SH-SY5Y (cell line): ENCODE results near the gene ZNF469.

ENCODE experiments used
- GATA2 ChIP-seq: IDR thresholded peaks from 2 replicates; pipeline ENCODE4 v1.6.1; 2011; ENCODE audit warnings: mild to moderate bottlenecking, low read depth, low read length
- GATA3 ChIP-seq: IDR thresholded peaks from 2 replicates; pipeline ENCODE4 v1.6.1; 2011; ENCODE audit warnings: low read depth, mild to moderate bottlenecking, low read length, moderate library complexity

DNA sequence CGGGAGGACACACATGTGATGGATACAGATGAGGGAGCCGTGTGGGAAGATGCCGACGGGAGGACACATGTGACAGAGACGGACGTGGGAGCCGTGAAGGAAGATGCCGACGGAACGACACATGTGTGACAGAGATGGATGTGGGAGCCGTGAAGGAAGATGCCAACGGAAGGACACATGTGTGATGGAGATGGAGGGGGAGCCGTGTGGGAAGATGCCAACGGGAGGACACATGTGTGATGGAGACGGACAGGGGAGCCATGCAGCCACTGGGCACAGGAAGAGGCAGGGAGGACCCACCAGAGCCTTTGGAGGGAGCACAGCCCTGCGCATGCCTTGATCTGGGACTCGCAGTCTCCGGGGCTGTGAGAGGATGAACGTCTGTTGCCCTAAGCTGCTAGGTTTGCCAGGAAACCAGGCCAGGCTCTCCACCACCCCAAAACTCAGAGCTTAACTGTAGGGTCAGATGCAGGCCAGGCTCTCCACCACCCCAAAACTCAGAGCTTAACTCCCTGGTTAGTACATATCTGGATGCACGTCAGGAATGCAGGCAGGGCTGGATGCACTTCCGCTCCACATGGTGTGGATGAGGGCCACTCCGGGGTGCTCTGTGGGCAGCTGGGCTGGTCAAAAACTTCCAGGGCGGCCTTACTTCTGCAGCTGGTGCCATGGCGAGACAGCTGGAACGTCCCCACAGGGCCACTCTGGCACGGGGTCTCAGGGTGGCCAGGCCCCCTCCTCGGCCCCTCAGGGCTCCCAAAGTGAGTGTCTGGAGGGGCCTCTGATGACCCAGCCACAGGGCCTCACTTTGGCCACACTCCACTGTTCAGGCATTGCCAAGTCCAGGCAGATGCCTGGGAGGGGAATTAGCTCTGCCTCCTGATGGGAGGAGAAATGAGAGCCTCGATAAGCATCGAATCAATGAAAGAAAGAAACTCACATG lies 47.7 kb upstream of the ZNF469 start:
- TF ChIP-seq GATA2 (no peak), GATA3 (no peak)
